Left renal cortex interstitium (tissue), 4 donors: ENCODE results near the gene ASB4. TPM values are rescaled to one million over a fixed set of nuclear protein-coding genes. Genes with fewer than 3 reads are reported as not detected.
"Not testable (repeated sequence)": the region's sequence is repeated elsewhere in the genome, so short reads cannot be mapped to it uniquely, and the experiment has no call there.

Experiments
- DNase-seq, 4 donors: peaks; one replicate each; pipeline ENCODE4 v3.0.0-alpha.2; 2013; ENCODE audit warnings: low read depth in 4 of 4, low spot score in 2 of 4, missing footprints in 1 of 4
- polyA plus RNA-seq, 4 donors: library from polyadenylated mRNA; unstranded; fragments of 120-200 nt; gene quantifications; one replicate each; pipeline ENCODE4 v1.2.1, GENCODE V29; 2013; ENCODE audit not compliant: insufficient read length in 4 of 4

The ASB4 gene
- polyA plus RNA-seq, 4 donors, result 0.10 to 0.22 (median 0.19) TPM

DNA sequence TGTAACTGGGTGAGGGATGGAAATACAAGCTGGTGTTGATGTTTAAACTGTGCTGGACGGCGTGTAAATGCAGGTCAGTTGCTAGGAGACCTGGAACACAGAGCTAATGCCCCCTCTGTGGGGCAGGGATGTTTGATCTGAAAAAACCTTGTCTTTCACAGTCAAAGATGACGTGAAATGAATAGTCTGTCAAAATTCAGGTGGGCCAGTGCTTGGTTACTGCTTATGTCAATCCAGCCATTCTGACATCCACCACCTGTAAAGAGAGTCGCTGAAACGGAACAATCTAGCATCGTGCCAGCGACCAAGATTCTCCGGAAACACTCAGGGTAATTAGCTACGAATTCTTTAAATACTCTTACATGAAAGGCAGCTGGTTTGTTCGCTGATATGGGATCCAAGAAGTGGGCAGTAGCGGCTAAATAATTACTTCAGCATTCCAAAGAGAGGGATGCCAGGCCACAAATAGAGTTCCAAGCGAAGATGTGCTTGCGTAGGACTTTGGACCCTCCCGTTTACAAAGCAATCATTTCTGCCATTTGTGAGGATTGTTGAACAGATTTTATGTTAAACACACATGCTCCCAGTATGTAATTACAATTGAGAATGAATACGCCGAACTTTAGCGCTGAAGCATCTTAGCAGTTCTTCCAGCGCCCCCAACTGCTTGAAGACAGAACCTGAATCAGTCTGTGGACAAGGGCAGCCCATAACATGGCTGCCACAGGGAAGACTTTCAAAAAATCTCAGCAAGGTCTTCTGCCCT is 7.3 kb upstream of the ASB4 start:
- DNase-seq, result no peak

DNA sequence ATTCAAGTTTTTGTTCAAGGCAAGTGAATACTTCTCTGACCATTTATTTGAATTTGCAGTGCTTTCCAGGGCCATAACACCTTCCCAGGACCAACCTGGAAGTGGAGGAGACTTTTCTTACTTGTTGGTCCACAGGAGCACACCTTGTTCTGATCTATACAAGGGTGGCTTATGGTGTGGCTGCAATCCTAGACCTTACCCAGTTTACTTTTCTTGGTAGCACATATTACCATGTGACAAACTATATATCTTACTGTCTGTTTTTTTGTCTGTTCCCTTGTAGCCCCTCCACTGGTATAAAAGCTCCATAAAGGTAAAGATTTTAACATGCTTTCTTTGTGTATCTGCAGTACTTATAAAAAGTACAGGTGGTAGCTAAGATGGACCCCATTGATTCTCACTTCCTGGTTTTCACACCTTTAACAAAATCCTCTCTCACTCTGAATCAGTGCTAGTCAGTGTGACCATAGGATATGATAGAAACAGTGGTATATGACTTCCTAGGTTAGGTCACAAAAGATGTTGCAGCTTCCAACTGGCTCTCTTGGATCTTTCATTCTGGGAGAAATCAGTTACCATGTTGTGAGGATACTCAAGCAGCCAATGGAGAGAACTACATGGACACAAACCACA is 5.6 kb upstream of the ASB4 start:
- no peak for DNase-seq

DNA sequence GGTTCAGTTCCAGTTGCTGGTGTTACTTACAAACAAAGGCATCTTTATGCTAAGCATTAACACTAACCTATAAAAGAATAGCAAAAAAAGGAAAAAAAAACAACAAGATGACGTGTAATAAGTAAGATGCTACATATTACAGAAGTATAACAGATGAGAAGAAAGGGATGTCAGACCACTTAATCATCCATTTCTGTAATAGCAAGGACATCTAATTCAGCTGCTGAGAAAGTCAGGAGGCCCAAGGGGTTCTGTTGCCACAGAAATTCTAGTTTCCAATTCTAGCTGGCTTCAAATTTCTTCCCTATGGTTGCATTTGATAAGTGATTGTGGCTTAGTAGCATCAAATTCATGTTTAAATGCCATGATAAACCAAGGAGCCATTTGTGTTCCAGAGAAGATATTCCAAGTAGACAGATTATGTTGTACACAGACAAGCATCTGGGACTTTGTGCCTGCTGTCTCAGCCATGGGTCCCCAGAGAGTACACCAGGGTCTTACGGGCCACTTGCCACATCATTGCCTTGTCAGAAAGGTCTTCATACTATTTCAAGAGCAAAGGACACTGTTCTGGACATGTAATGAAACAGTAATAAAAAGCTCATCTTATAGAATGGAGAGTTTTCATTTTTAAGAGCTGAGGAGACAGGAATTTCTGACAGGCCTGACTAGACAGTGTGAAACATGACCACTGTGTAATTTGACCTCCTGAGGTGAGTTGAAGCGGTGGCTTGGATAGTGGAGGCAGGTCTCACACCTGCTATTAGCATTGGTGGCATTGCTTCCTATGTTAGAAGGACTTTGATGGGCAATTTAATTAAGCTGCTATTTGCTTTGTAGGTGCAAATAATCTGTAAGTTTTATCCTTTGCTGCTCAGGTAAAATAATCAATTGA is 4.2 kb upstream of the ASB4 start:
- DNase-seq, result no peak

DNA sequence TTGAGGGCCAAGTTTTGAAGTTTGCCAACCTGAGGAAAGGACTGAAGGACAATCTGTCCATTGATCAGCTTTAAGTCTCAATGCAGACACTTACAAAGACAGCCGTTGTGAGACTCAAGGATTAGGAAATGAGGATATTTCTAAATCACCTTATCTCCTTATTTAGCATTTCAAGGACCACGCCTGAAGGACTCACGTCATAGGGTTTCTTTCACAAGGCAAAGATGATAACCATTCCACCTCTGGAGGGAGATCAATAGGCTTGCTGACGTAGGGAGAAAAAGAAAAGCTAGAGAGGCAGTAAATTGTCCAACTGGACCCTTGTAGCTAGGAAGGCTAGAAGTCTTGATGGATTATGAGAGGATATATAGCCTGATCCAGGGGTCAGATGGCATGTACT is 3.3 kb upstream of the ASB4 start:
- DNase-seq, result no peak

DNA sequence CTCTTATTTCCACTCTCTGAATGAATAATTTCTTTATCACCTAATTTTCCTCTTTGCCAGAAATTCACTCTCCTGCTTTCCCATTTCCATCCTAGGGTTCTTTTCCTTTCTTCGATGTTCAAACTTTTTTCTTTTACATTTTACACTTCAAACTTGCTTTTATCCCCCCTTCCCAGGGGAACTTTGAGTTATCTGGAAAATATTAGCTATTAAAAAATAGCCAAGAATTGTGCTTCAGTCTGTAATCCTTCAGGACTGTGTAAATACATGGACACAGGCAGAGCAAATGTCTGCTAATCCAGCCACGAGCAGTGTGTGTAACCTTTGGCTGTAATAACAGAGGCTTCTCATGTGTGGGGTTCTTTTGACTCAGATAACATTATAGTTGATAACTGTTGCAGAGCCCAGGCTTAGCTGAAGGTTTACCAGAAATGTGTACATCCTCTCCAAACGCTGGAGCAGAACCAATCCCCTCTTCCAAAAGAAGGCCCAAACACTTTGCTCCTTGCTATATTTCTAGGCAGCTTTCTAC is 4.6 kb downstream of the ASB4 start:
- no peak for DNase-seq

DNA sequence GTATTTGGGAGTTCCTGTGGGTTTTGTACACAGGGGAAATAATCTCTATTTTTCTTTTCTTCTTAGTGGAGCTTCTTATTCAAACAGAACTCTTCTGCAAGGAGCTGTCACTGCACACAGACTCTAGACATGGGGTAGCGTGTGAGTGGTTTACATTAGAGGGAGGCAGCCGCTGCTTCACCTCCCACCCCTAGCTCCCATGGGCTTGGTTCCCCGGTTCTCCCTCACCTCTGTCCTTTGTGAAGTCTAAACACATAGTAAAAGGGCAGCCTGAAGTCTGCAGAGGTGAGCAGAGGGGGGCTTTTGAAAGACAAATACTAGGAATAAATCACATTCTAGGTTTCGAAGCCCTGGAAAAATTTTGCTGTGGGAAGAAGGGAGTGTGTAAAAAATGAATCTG is 5.5 kb downstream of the ASB4 start:
- no peak for DNase-seq

DNA sequence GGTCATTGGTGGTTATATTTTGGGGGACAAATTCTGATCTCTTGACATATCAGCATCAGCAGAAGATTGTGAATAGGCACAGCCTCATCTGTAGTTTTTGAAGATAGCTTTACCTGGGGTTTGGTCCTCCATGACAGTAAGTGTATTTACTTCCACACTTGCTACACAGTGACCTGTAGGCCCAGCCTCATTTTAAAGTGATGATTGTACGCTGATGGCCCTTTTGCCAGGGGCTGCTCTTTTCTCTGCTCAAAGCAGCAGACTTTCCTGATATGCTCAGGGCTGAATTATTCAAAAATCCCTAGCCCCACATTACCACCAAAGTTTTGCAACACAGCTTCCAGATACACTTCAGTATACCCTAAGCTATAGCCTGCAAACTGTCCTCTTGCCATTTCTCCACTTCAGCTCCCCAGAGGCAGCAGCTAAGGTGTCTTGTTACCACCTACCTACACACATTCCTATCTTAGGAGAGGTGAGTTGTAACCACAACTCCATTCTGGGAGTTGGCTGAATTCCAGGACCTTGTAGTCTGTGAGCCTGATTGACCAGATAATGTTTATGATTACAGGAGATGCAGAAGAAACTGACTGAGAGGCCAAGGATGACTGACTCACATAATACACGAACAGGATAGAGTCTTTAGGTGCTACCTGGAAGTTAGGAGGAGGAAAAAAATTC is 6.0 kb downstream of the ASB4 start:
- DNase-seq, result no peak

DNA sequence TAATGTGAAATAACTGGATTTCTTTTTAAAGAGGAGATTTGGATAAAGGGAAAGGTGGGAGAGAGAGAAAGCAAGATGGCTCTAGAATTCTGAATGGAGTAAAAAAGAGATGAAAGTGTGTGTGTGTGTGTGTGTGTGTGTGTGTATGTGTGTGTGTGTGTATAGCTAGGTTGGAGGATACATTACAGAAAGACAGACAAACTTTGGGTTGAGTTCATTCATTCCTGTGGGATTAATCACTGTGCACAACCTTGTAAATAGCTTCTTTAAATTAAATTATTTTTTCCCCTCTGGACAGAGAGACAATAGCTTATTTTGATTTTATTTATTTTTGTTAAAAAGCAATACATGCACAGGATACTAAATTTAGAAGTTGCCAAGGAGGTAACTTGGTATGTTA is 7.5 kb downstream of the ASB4 start:
- no peak for DNase-seq

DNA sequence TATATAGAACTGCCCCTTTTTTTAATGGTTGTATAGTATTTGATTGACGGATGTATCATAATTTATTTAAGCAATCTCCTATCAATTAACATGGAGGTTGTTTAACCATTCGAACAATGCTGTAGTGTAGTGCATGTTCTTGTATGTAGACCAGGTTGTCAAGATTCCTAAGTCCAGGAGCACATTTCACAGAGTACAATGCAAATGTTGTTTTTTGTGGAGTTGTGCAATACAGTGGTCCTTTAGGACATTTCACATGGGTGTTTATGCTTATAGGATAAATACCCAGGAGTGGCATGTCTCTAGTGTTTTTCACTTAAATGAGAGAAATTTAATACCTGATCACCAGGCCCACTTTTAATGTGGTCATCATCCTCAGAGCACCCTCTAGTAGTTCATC is 8.1 kb downstream of the ASB4 start:
- DNase-seq, result no peak

DNA sequence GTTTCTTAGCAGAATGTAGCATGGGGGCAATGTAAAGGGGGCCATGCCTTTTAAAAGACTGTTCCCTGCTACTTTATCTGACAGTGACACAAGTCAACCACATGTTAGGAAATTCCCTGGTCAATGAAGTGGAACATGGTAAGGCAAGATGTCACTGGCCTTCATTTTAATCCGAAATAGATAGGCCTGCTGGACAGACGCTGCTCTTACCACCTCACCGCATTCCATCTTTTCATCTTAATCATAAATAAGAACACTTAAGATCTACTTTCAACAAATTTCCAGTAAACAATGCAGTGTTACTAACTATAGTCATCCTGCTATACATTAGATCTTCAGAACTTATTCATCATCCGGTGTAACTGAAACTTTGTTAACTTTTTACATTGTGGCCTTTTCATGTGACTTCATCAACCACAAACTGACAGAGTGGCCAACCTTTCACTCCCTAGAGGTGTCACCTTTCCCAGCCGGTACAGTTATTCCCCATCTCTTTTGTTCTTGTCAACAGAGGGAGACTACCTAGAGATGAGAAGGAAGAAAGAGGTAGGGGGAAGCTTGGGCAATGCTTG is 15.6 kb downstream of the ASB4 start:
- peak in 1 of 4 donors; percentile 45 for DNase-seq

DNA sequence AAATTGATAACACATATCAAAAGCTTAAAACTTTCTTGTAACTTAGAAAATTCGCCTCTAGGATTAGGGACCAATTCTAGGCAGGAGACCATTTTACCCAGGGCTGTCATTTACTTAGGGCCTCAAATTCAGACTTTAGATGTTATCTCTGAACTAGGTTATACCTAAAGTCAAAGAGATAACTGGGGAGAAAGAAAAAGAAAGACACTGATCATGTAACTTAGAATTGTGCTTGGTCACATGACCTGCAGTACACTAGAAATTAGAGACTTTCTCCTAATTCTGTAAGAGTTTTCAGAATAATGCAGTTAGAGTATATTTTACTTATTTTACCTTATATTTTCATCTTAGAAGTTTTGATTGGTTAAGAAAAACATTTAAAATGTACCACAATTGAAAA is 16.7 kb downstream of the ASB4 start:
- DNase-seq, result no peak

DNA sequence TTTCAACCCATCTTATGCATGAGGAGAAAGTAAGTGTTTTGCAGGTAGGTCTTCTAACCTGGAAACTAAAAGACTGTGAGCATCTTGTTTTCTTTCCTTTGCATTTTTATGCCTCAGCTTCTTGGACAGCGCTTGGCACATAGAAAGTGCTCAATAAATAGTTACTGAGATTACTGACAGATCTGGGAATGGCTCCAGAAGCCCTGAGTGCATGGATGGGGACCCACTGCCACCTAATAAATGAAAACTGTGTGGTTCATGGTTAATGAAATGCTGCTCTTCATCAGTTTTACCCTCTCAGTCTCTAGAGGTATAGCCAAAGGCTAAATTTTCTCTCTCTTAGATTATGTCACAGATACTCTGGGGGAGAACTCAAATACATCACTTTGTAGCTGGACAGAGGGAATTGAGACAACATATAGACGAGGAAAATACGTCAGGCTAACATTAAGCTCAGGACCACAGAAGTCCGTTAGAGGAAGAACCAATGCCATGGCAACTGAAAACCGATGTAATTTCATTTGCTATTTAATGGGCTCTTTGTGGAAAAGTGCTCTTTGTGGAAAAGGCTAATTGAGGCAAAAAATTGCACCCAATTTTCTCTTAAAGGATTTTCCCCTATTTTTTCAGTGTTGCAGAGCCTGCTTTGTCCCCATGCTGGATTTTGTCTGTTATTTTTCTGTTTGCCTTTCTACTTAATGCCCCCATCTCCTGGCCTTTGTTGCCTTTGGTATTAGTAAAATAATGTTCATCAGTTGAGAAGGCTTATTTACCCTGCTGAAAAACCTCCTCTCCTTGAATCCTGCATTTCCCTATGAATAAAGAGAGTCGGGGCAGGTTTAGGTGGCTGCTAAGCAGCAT is 17.8 kb downstream of the ASB4 start:
- DNase-seq, result no peak

DNA sequence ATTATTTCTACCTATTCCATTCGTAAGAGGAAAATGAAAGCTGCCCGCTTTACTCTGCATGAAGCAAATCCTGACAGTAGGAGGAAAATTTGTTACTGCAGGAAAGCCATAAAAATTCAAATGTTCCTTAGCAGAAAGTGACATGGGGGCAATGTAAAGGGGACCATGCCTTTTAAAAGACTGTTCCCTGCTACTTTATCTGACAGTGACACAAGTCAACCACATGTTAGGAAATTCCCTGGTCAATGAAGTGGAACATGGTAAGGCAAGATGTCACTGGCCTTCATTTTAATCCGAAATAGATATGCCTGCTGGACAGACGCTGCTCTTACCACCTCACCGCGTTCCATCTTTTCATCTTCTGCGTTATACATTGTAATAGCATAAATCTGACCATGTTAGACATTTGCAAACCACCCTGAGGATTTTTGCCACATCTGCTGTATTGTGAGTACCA is 18.4 kb downstream of the ASB4 start:
- not testable (repeated sequence) for DNase-seq

DNA sequence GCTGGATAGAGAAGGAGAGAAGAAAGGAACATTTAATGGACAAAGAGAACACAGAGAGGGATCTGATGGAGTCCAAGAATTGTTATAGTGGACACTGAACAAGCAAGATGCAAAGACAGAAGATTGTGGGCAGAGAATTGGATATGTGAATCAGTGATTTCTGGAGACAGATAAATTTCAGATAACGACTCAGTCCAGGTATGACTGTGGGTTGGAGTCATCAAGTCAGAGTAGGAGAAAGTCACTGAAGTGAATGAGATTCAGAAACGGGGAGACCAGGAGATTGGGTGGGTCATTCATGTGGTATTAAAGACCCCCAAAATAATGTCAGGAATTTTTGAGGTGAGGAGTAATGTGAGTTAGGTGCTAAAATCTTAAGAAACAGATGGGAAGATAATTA is 23.0 kb downstream of the ASB4 start:
- no peak for DNase-seq

DNA sequence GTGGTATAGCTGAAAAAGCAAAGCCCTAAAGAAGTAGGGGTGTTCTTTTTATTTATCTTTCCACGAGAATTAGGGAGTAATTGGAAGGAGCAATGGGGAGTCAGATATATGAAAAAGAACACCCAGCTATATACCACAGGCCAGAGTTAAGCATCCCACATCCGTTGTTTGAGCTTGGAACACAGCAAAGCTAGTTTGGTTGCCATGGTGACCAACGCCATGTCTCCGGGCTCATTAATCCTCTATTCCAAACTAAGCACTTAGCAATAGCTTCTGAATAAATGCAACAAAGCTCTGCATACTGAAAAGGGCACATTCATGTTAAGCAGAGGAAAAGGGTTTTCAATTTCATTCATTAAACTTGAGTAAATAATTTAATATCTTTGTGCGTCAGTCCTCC is 23.5 kb downstream of the ASB4 start:
- peak in 3 of 4 donors; percentile 74 to 88 (median 74) for DNase-seq

DNA sequence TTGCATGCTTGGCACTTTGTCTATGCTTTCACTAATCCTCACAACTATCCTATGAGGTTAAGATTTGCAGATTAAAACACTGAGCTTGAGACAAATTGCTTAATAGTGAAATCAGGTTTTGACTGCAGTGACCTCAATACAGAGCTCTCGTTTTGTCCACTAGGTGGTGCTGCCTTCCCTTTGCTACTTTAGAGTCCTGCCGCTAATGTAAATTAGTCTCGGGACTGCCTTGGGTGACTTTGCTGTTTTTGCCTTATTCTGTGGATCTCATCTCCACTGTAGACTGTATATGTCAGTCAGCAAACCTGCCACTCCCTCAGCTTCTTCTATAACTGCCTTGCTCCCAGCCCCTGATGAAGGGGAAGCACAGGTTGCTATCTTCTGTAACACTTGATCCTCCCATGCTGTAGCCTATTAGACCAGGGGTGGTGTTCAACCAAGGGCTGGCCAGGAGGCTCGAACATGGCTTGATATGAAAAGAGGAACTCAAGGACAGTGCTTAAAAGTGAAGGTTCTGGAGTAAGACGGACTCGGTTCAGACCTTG is 26.0 kb downstream of the ASB4 start:
- peak in 3 of 4 donors; percentile 48 to 72 (median 55) for DNase-seq

DNA sequence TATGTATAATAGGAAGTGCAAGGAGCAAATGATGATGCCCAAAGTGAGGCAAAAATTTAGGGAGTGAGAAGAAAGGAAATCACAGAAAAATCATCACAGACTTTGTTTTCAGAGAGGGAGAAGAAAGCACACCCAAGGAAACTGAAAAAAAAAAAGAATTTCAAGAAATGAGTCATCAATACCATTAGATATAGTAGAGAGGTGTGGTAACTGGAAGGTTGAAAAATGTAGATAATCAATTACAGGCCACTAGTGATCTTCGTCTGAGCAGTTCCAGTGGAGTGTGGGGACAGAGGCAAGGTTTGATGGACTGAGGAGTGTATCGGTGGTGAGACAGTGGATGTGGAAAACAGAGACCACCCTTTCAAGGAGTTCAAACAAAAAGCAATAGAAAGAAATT is 31.7 kb downstream of the ASB4 start:
- no peak for DNase-seq

DNA sequence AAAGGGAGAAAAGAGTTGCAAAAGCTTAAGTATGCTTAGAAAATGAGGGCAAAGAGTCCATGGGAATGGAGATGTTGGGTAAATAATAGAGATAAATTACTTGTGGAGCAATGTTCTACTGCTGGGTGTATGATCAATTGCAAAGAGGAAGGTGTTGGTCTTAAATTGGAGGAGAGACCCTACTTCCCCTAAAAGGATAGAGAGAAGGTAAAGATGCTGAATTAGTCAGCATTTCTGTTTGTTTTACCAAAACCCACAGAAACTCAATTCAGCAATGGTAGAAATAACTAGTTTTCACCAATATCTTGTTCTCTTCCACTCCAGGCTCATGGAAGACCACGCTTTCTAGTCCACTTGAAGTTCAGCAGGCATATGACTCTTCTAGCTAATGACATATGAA is 32.1 kb downstream of the ASB4 start:
- DNase-seq, result no peak

DNA sequence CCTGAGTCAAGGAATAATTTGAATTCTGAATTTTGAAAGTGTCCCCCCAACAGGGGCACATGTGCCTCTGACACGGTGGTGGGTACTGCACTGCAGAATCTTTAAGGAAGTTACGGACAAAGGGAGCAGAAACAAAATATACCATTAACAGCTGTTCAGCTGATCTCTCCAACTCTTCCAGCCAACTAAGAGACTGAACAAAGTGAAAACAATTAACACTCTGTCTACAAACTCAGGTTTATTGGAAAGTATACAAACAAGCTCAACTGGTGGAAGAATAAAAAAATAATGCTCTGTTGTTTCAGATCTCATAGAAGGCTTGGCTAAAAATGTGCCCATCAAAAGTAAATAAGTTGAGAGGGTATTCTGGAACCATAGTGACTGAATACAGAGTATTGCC is 34.4 kb downstream of the ASB4 start:
- DNase-seq, result no peak
